SK-N-SH treated with all-trans-retinoic acid at 6 μM for 48 hours (cell line): ENCODE results near the gene MSANTD3.
A peak's percentile ranks its signal among the peaks of the same experiment; 100 is the strongest.
"Not testable (repeated sequence)": the region's sequence is repeated elsewhere in the genome, so short reads cannot be mapped to it uniquely, and the experiment has no call there.

Source experiments
- ATAC-seq: fragments of 200-7000 bp; cut with Tn5 transposase; 3 replicates; pipeline ENCODE4 v1.9.1; 2020; ENCODE audit warnings: mild to moderate bottlenecking, moderate library complexity
- ARNTL ChIP-seq: fragments of 450-650 bp; formaldehyde crosslinking; IDR thresholded peaks from 2 replicates; pipeline ENCODE4 v1.5.0; 2020; ENCODE audit warnings: low read depth, mild to moderate bottlenecking, moderate library complexity, borderline replicate concordance
- BACH2 ChIP-seq: fragments of 250-450 bp; sonication (Bioruptor Pico); IDR thresholded peaks from 2 replicates; pipeline ENCODE4 v1.9.0; 2021; ENCODE audit warnings: mild to moderate bottlenecking, borderline replicate concordance
- CREB5 ChIP-seq: fragments of 250-450 bp; sonication (Bioruptor Pico); IDR thresholded peaks from 2 replicates; pipeline ENCODE4 v1.5.1; 2020; ENCODE audit warnings: low read depth, mild to moderate bottlenecking, moderate library complexity
- CSDC2 ChIP-seq: fragments of 250-450 bp; sonication (Bioruptor Pico); IDR thresholded peaks from 2 replicates; pipeline ENCODE4 v1.5.0; 2020; ENCODE audit warnings: mild to moderate bottlenecking, moderate library complexity
- CSRNP3 ChIP-seq: fragments of 250-450 bp; sonication (Bioruptor Pico); IDR thresholded peaks from 2 replicates; pipeline ENCODE4 v1.5.1; 2021; ENCODE audit warnings: mild to moderate bottlenecking, moderate library complexity
- ESRRG ChIP-seq: fragments of 250-450 bp; sonication (Bioruptor Pico); IDR thresholded peaks from 2 replicates; pipeline ENCODE4 v1.6.1; 2021; ENCODE audit warnings: mild to moderate bottlenecking
- GLIS3 ChIP-seq: fragments of 250-450 bp; sonication (Bioruptor Pico); IDR thresholded peaks from 2 replicates; pipeline ENCODE4 v1.5.0; 2020; ENCODE audit warnings: mild to moderate bottlenecking, moderate library complexity
- OSR1 ChIP-seq: fragments of 250-450 bp; sonication (Bioruptor Pico); IDR thresholded peaks from 2 replicates; pipeline ENCODE4 v1.8.0; 2022; ENCODE audit warnings: moderate library complexity, mild to moderate bottlenecking, inconsistent platforms
- PATZ1 ChIP-seq: fragments of 250-450 bp; sonication (Bioruptor Pico); IDR thresholded peaks from 2 replicates; pipeline ENCODE4 v1.8.0; 2020; ENCODE audit warnings: mild to moderate bottlenecking, moderate library complexity, borderline replicate concordance
- POU6F1 ChIP-seq: fragments of 250-450 bp; sonication (Bioruptor Pico); IDR thresholded peaks from 2 replicates; pipeline ENCODE4 v1.8.0; 2021; ENCODE audit warnings: low read depth, mild to moderate bottlenecking, moderate library complexity, borderline replicate concordance
- PPARA ChIP-seq: fragments of 250-450 bp; sonication (Bioruptor Pico); IDR thresholded peaks from 2 replicates; pipeline ENCODE4 v1.5.0; 2020; ENCODE audit warnings: mild to moderate bottlenecking, borderline replicate concordance
- SNAI2 ChIP-seq: fragments of 250-450 bp; sonication (Bioruptor Pico); IDR thresholded peaks from 2 replicates; pipeline ENCODE4 v1.5.0; 2020; ENCODE audit warnings: mild to moderate bottlenecking, moderate library complexity
- TCF4 ChIP-seq: fragments of 250-450 bp; sonication (Bioruptor Pico); IDR thresholded peaks from 2 replicates; pipeline ENCODE4 v1.8.0; 2021; ENCODE audit warnings: mild to moderate bottlenecking, moderate library complexity, borderline replicate concordance
- TOX ChIP-seq: fragments of 250-450 bp; sonication (Bioruptor Pico); IDR thresholded peaks from 2 replicates; pipeline ENCODE4 v1.8.0; 2021; ENCODE audit warnings: mild to moderate bottlenecking, moderate library complexity, borderline replicate concordance
- TSHZ2 ChIP-seq: fragments of 250-450 bp; sonication (Bioruptor Pico); IDR thresholded peaks from 2 replicates; pipeline ENCODE4 v1.5.0; 2020; ENCODE audit warnings: mild to moderate bottlenecking, moderate library complexity
- ZC3H10 ChIP-seq: fragments of 250-450 bp; sonication (Bioruptor Pico); IDR thresholded peaks from 2 replicates; pipeline ENCODE4 v1.5.1; 2021; ENCODE audit warnings: mild to moderate bottlenecking, moderate library complexity
- ZFP30 ChIP-seq: fragments of 450-650 bp; formaldehyde crosslinking; IDR thresholded peaks from 2 replicates; pipeline ENCODE4 v1.5.0; 2022; ENCODE audit warnings: mild to moderate bottlenecking, moderate library complexity
- ZNF70 ChIP-seq: fragments of 450-650 bp; formaldehyde crosslinking; IDR thresholded peaks from 2 replicates; pipeline ENCODE4 v1.5.0; 2020; ENCODE audit warnings: mild to moderate bottlenecking, moderate library complexity
- ZNF8 ChIP-seq: fragments of 450-650 bp; formaldehyde crosslinking; IDR thresholded peaks from 2 replicates; pipeline ENCODE4 v1.5.0; 2020; ENCODE audit warnings: mild to moderate bottlenecking, moderate library complexity

MSANTD3 gene

GRCh38 chr9:100426530-100427365, at the start of gene MSANTD3:
Gene MSANTD3, plus strand, starts transcription at chr9:100427143. Its CDS starts 14,796 bp downstream, at chr9:100441939.
- ATAC-seq: peak; percentile 57
- TF ChIP-seq PATZ1 (CRISPR knock-in tag) (peak; percentile 37; the same call in 1 of the 2 replicates), ZC3H10 (no peak), TOX (CRISPR knock-in tag) (no peak), GLIS3 (CRISPR knock-in tag) (no peak)

- ATAC-seq: peak; percentile 92
- TF ChIP-seq OSR1 (no peak), ZNF8 (CRISPR knock-in tag) (no peak), TSHZ2 (CRISPR knock-in tag) (no peak), ZC3H10 (no peak), ZFP30 (CRISPR knock-in tag) (no peak), TOX (CRISPR knock-in tag) (no peak), CSDC2 (CRISPR knock-in tag) (no peak)
- TF ChIP-seq, all 23 proteins: peak for 0
These were observed 47.1 kb upstream of the MSANTD3 start for GRCh38 chr9:100379862-100380261.

GRCh38 chr9:100392989-100393388, 34.0 kb upstream of the MSANTD3 start:
- not testable (repeated sequence) for ATAC-seq

GRCh38 chr9:100394032-100394695, 32.8 kb upstream of the MSANTD3 start:
- no peak for ATAC-seq
- TF ChIP-seq ARNTL (CRISPR knock-in tag): no peak
- no peak for TF ChIP-seq ZC3H10
- TF ChIP-seq PPARA (CRISPR knock-in tag): no peak
- no peak for TF ChIP-seq ESRRG (CRISPR knock-in tag)
- TF ChIP-seq POU6F1: no peak
- no peak for TF ChIP-seq CSDC2 (CRISPR knock-in tag)
- TF ChIP-seq CREB5 (CRISPR knock-in tag): no peak
- TF ChIP-seq SNAI2 (CRISPR knock-in tag): no peak
- TF ChIP-seq ZNF70 (CRISPR knock-in tag): no peak
- TF ChIP-seq TSHZ2 (CRISPR knock-in tag): no peak
- TF ChIP-seq BACH2: no peak
- TF ChIP-seq CSRNP3 (CRISPR knock-in tag): no peak
- TF ChIP-seq TCF4 (CRISPR knock-in tag): no peak
